Right lobe of liver (tissue), 4 donors: ENCODE measurements around the gene NRTN.

ENCODE experiments used
- CTCF ChIP-seq, 4 donors: fragments of 200-600 bp in 3 of 4; fragments of 450-650 bp in 1 of 4; IDR thresholded peaks; one replicate each; pipeline versions ENCODE4 v1.5.1 to v1.8.0; 2016 to 2022; ENCODE audit warnings: antibody characterized with exemption in 4 of 4, mild to moderate bottlenecking in 2 of 4
- POLR2A ChIP-seq: fragments of 450-650 bp; IDR thresholded peaks from one replicate; pipeline ENCODE4 v1.6.1; 2017; ENCODE audit warnings: antibody characterized with exemption, mild to moderate bottlenecking
- donor health status: DM: no; HTN: no; CAD: no.
- donor health status: DM: no; HTN: no; CAD: no.
- donor health status: DM: no; HTN: yes; CAD: no.

- TF ChIP-seq CTCF (IDR thresholded peaks at IDR 0.05), result no peak
- no peak for TF ChIP-seq POLR2A
These were observed 5.3 kb upstream of the NRTN start for GRCh38 chr19:5799247-5800241.
